Esophagus squamous epithelium (tissue), 4 donors: ENCODE results near the gene MAN1B1.

Experiments
- CTCF ChIP-seq, 6 experiments: fragments of 450-650 bp in 4 of 6; fragments of 200-600 bp in 2 of 6; sonication (generic) in 2 of 6; IDR thresholded peaks; one replicate each; pipeline ENCODE4 v1.5.1; 2016 to 2019; ENCODE audit warnings: antibody characterized with exemption in 6 of 6, mild to moderate bottlenecking in 4 of 6, moderate library complexity in 4 of 6
- POLR2A ChIP-seq, 4 donors: fragments of 450-650 bp; IDR thresholded peaks; one replicate each; pipeline ENCODE4 v1.6.1; 2017; ENCODE audit warnings: antibody characterized with exemption in 4 of 4, mild to moderate bottlenecking in 4 of 4, moderate library complexity in 3 of 4

- TF ChIP-seq CTCF (IDR thresholded peaks at IDR 0.05) (no peak), POLR2A (IDR thresholded peaks at IDR 0.05) (no peak)
Measured at GRCh38 chr9:137051145-137051724, 35.5 kb upstream of the MAN1B1 start.
